NCI-H1105 treated with DMSO at 0.1 percent for 48 hours (cell line): ENCODE measurements around the gene CARD9.

Experiments used
- DNase-seq: peaks from one replicate; lab custom pipeline; 2025; lab: John Stamatoyannopoulos, UW

The CARD9 gene

DNA sequence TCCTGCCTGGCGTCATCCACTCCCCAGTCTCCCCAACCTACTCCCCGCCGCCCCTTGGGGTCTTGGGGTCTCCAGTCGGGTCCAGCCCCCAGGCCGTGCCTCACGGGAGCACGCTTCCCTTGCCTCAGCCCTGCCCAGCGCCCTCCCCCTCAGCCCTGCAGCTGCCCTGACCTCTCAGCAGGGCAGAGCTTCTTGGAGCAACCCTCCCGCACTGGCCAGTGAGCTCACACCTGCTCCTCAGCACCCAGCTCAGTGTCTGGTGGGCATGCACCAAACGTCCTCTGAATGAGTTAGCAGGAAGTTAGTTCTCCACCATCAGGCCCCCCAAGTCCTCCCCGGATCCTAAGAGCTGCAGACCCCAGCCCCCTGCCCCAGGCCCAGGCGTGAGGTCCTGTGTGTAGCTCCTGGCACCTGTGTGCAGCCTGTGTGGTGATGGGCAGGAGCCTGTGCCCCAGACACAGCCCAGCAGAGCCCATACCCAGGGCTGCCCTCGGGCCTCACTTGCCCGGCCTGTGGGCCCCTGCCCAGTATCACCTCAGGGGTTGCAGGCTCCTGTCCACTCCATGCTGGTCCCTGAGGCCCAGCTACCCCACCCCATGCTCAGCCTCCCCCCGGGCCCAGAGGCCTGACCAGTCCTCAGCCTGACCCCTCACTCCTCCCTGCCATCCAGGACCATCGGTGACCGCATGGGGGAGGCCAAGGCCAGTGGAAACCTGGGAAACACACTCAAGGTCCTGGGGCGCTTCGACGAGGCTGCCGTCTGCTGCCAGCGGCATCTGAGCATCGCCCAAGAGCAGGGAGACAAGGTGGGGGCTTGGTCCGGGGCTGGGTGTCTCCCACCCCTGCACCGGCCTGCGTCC lies 37.9 kb downstream of the CARD9 start:
- DNase-seq = no peak

- DNase-seq = no peak
Observed at GRCh38 chr9:136334541-136334940, 38.9 kb downstream of the CARD9 start.

- no peak for DNase-seq
Observed at GRCh38 chr9:136333486-136333885, 40.0 kb downstream of the CARD9 start.

DNA sequence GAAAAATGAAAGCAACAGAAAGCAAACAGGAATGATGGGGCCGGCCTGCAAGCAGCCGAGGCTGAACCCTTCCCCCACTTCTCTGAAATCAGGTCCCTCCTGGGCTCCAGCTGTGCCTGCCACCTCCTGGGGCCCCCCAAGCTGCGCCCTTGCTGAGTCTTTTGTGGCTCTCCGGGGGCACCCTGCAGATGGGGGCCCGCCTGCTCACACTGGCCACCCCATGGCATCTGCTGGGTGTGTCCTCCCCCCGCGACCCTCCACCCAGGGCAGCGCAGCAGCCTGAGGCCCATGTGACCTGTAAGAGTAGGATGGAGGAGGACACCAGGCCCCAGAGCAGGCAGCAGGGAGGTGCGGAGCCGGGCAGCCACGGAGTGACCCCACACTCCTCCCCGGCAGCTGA lies 40.4 kb downstream of the CARD9 start:
- DNase-seq = no peak

DNA sequence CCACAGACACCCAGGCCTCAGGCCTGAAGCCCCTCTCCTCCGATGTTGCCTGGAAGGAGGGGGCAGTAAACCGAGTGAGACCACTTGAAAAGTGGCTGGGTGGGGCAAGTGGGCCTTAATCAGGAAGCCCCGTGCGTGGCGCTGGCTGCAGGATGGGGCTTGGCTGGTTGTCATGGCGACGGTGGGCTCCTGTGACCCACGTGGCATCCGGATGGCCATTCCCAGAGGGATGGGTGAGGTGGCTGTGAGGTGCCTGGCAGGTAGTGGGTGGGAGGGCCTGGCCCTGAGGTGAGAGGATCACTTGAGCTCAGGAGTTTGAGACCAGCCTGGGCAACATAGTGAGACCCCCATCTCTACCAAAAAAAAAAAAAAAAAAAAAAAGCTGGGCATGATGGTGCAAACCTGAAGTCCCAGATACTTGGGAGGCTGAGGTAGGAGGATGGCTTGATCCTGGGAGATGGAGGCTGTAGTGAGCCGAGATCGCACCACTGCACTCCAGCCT lies 40.9 kb downstream of the CARD9 start:
- DNase-seq = no peak

DNA sequence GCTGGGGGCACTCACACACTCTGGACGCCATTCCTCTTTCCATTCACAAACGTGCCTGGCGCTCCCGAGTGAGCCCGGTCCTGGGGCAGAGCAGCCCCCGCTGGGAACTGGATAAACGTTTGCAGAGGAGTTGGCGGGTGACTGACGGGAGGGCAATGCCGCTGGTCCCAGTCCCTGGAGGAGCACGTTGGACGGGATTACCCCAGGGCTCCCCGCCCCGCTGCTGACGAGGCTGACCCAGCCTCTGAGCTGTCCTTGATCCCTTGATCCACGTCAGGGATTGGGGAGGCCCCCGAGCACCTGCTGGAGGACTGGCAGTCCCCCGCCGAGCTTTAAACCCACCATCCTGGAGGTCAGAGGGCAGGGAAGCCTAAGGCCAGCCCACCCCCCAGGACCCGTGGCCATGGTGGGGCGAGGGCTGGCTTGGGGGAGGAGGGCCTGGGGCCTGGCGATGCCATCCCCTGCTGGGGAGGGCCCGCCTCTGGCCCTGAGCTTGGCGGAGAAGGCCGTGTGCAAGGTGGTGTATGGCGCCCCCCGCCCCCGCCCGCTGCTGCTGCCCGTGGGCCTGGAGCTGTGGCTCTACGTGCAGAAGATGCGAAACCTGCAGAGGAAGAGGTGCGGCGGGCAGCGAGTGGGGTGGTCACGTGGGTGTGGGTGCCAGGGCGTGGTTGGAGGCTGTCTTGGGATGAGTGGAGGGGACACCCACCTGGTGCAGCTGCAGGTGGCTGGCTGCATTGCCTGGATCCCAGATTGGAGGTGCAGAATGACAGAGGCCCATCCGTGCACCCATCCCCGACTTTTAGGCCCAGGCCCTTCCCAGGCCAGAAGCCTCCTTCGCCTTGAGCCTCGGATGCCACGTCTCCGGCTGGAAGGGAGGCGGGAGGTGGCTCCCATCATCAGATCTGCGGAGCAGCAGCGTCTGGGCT lies 41.6 kb downstream of the CARD9 start:
- DNase-seq = no peak

GRCh38 chr9:136331030-136331429 lies 42.4 kb downstream of the CARD9 start:
- no peak for DNase-seq

DNA sequence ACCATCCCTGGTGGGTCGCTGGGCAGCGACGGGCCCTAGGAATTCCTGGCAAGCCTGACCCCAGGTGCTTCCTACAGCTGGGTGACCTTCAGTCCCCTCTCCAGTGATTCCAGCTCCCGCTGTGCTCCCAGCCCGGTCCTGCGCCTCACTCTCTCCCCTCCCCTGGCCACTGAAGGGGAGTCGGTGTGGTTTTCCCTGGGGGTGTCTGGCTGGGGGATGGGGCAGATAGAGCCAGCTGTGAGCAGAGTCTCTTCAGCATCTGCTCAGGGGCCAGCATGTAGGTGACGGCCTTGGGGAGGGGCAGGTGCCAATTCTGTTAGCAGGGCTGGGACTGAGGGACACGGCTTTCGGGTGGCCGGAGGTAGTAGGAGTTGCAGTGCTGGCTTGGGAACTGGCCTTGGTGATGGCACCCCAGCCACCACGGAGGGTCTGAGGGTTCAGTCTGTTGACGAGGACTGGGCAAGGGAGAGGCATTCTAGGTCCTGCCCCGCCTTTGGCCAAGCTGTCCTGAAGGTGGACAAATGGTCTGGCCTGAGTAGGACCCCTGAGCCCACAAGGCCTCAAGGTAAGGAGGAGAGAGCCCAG lies 43.0 kb downstream of the CARD9 start:
- DNase-seq = no peak

- no peak for DNase-seq
Observed at GRCh38 chr9:136329636-136330405, 43.6 kb downstream of the CARD9 start.

GRCh38 chr9:136329211-136329627 lies 44.2 kb downstream of the CARD9 start:
- DNase-seq = no peak

DNA sequence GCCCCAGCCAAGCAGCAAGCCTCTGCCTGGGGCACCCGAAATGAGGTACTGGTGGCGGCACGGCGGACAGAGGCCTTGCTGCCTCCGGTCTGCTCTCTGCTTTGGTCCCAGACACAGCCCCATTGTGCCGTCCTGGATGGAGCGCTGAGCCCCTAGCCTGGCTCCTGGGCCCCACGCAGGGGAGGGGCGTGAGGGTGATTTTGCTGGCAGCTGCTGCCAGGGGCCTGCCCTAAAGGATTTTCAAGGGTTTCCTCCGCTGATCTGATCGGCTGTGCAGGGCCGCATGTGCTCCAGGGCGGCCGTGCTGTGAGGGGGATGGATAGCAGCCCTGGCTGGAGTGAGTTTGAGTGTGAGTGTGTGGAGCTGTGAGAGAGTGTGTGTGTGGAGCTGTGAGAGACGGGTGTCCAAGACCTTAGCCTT lies 44.8 kb downstream of the CARD9 start:
- no peak for DNase-seq

- DNase-seq = peak; percentile 40
Observed at GRCh38 chr9:136328011-136328621, 45.4 kb downstream of the CARD9 start.

DNA sequence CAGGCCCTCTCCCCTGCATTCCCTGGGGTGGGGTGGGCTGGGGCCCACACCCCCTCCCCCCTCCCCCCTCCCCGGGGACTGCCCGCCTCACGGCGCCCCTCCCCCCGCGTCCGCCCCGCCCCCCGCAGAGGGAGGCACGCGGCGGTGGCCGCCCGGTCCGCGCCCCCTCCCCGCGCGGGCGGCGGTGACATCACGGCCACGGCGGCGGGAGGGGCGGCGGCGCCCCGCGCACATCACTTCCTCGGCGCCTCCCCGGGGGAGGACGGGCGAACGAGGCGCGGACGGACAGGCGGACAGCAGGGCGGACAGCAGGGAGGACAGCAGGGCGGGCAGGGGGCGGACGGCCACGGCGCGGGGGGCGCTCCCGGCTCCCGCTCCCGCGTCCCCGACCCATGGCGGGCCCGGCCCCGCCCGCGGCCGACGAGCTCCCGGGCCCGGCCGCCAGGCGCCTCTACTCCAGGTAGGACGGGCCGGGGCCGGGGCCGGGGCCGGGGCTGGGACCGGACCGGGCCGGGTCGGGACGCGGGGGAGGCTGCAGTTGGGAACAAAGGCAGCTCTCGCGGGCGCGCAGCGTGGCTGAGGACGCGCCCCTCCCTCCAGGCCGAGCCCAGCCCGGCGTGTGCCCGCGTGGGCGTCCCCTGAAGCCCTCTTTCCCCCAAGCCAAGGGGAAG lies 46.0 kb downstream of the CARD9 start, which contains the start of gene GPSM1:
Gene GPSM1 (plus strand): TSS at position 236 of the 671 bp plus-strand sequence. CDS start 157 bp downstream, at position 393.
- DNase-seq = peak; percentile 21

DNA sequence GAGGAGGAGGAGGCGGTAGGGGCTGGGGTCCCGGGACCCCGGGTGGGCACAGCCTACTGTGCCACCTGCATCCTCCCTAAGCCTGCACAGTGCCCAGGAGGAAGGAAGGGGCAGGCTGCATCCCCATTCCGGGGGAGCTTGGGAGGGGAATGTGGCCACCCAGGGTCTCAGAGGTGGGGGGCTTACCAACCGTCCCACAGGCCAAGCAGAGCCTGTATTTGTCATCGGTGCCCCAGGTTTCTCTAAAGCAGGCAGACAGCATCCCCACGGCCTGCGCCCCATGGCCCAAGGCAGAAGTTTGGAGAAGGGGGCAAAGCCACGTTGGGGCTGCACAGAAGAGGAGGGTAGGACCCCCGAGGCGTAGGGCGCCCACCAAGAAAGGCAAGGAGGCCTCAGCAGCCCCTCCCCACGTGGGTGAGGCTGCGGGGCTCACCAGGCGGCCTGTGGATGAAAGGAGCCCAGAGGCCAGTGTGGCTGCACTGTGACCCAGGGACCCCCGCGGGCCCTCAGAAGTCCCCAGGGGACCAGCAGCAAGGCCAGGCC lies 46.6 kb downstream of the CARD9 start:
- DNase-seq = no peak

DNA sequence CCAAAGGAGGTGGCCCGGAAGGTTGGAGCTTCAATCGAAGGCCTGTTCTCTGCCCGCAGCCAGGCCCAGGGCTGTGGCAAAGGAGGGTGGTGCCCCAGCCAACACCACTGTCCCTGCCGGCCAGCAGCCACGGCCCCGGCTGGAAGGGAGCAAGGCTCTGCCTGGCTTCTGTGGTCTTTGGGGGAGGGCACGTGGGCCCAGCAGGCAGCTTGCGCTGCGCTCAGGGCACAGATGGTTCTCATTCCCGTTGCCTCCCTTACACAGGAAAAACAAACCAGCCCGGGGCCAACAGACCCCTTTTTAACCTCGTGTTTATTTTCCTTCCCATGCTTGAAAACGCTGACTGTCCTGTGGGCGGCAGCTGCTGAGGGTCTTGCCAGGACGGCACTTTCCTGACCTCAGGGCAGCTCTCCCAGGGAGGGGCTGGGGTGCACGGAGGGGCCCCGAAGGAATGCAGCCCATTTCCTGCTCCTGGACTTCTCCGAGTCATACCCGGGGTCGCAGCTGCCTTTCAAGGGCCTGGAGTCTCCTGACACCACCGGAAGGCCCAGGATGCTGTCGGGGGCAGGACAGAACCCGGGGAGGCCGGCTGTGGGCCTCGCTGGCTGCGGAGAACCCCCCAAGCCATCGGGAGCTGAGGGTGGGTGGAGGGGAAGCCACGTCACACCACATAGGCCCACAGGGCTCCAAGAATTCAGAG lies 47.3 kb downstream of the CARD9 start:
- DNase-seq = no peak

GRCh38 chr9:136325358-136325757 lies 48.1 kb downstream of the CARD9 start:
- no peak for DNase-seq

- DNase-seq = no peak
Observed at GRCh38 chr9:136324501-136325300, 48.8 kb downstream of the CARD9 start.

GRCh38 chr9:136323371-136323789 lies 50.1 kb downstream of the CARD9 start:
- DNase-seq = peak; percentile 35
